ENCODE results near the gene FAM25C. TPM values are rescaled to one million over a fixed set of nuclear protein-coding genes. Genes with fewer than 3 reads are reported as not detected.

Gene FAM25C
- not detected for total RNA-seq

GRCh38 chr10:47999691-48000090 is at the start of gene FAM25C:
Gene FAM25C, minus strand, starts transcription at chr10:47999791. Its CDS starts 26 bp downstream, at chr10:47999765.

Small RNA genes lying within 50 kb of the gene (small RNA-seq; reads per million reads assigned to genes)
- 0 reads per million in 2 donors for gene RNA5SP315

Other genes starting within 250 kb of the FAM25C start
- under 1 TPM in 1 of 2 donors, not detected in 1; under 0.01 TPM for gene SYT15B, start 236.2 kb downstream of the FAM25C start, total RNA-seq
- gene NPY4R2, start 81.1 kb downstream of the FAM25C start, total RNA-seq, result not detected